ENCODE data around the gene PACS1. TPM values are rescaled to one million over a fixed set of nuclear protein-coding genes. Genes with fewer than 3 reads are reported as not detected.
"Not testable (repeated sequence)": the region's sequence is repeated elsewhere in the genome, so short reads cannot be mapped to it uniquely, and the experiment has no call there.

Gene PACS1
- polyA plus RNA-seq, 3 donors, result 44.0 to 50.8 (median 45.6) TPM

- DNase-seq (ENCODE audit: low read depth in 3 of 3, low spot score in 2 of 3), result no peak
Observed at GRCh38 chr11:66239998-66240780, 170.1 kb downstream of the PACS1 start.

GRCh38 chr11:66240781-66241136, 170.7 kb downstream of the PACS1 start:
- no peak for DNase-seq (ENCODE audit: low read depth in 3 of 3, low spot score in 2 of 3)

- DNase-seq (ENCODE audit: low read depth in 3 of 3, low spot score in 2 of 3), result no peak
Observed at GRCh38 chr11:66242095-66242765, 172.2 kb downstream of the PACS1 start.

- DNase-seq (ENCODE audit: low read depth in 3 of 3, low spot score in 2 of 3), result no peak
Observed at GRCh38 chr11:66243782-66244535, 173.9 kb downstream of the PACS1 start.

GRCh38 chr11:66247295-66247694, 177.2 kb downstream of the PACS1 start:
- DNase-seq (ENCODE audit: low read depth in 3 of 3, low spot score in 2 of 3), result no peak

- no peak for DNase-seq (ENCODE audit: low read depth in 3 of 3, low spot score in 2 of 3)
Observed at GRCh38 chr11:66247801-66248200, 177.7 kb downstream of the PACS1 start.

GRCh38 chr11:66248903-66249302, 178.8 kb downstream of the PACS1 start:
- no peak for DNase-seq (ENCODE audit: low read depth in 3 of 3, low spot score in 2 of 3)

GRCh38 chr11:66251809-66252208, 181.7 kb downstream of the PACS1 start:
- DNase-seq (ENCODE audit: low read depth in 3 of 3, low spot score in 2 of 3), result no peak

GRCh38 chr11:66253081-66253480, 183.0 kb downstream of the PACS1 start:
- not testable (repeated sequence) for DNase-seq (ENCODE audit: low read depth in 3 of 3, low spot score in 2 of 3)

GRCh38 chr11:66258473-66258893, 188.4 kb downstream of the PACS1 start:
- DNase-seq (ENCODE audit: low read depth in 3 of 3, low spot score in 2 of 3), result no peak

- no peak for DNase-seq (ENCODE audit: low read depth in 3 of 3, low spot score in 2 of 3)
Observed at GRCh38 chr11:66259225-66259624, 189.2 kb downstream of the PACS1 start.

- DNase-seq (ENCODE audit: low read depth in 3 of 3, low spot score in 2 of 3), result no peak
Observed at GRCh38 chr11:66259956-66260355, 189.9 kb downstream of the PACS1 start.

GRCh38 chr11:66261578-66261977, 191.5 kb downstream of the PACS1 start:
- DNase-seq (ENCODE audit: low read depth in 3 of 3, low spot score in 2 of 3), result no peak

- DNase-seq (ENCODE audit: low read depth in 3 of 3, low spot score in 2 of 3), result no peak
Observed at GRCh38 chr11:66262191-66262590, 192.1 kb downstream of the PACS1 start.

GRCh38 chr11:66262696-66263095, 192.6 kb downstream of the PACS1 start:
- DNase-seq (ENCODE audit: low read depth in 3 of 3, low spot score in 2 of 3), result no peak

GRCh38 chr11:66263231-66263630, 193.2 kb downstream of the PACS1 start:
- DNase-seq (ENCODE audit: low read depth in 3 of 3, low spot score in 2 of 3), result no peak

GRCh38 chr11:66263785-66264184, 193.7 kb downstream of the PACS1 start:
- DNase-seq (ENCODE audit: low read depth in 3 of 3, low spot score in 2 of 3), result no peak

- DNase-seq (ENCODE audit: low read depth in 3 of 3, low spot score in 2 of 3), result no peak
Observed at GRCh38 chr11:66264383-66264782, 194.3 kb downstream of the PACS1 start.

- no peak for DNase-seq (ENCODE audit: low read depth in 3 of 3, low spot score in 2 of 3)
Observed at GRCh38 chr11:66264914-66265313, 194.8 kb downstream of the PACS1 start.

GRCh38 chr11:66265531-66266377, 195.7 kb downstream of the PACS1 start:
- no peak for DNase-seq (ENCODE audit: low read depth in 3 of 3, low spot score in 2 of 3)
